AG20443 (cell line): Measurements from ENCODE around the gene OR51T1.

Experiments used
- DNase-seq: peaks from one replicate; pipeline ENCODE4 v3.0.0; 2012; ENCODE audit warnings: low spot score, mixed read lengths

OR51T1 gene

DNA sequence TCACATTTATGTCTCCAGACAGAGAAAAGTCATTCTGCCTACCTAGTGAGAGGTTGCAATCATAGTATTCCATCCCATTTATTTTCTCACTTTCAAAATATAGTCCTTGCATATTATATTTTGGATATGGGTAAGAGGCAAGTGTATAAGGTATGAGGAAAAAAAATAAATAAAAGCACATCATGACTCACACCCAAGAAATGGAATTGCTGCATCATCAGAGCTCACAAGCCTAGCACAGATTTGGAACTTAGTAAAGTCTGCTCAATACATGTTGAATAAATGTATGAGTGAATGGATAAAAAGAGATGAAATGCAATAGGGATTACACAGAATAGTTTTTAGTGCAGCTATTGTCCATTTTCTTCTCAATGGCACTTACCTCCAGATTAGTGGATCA lies 44.9 kb downstream of the OR51T1 start:
- DNase-seq = no peak
